Left colon (tissue), 2 donors: ENCODE measurements around the gene SMCHD1. TPM values are rescaled to one million over a fixed set of nuclear protein-coding genes. Genes with fewer than 3 reads are reported as not detected.
A peak's percentile ranks its signal among the peaks of the same experiment; 100 is the strongest.
"Not testable (repeated sequence)": the region's sequence is repeated elsewhere in the genome, so short reads cannot be mapped to it uniquely, and the experiment has no call there.

Experiments used
- ATAC-seq: fragments of 200-7000 bp; cut with Tn5 transposase; one replicate; pipeline ENCODE4 v1.9.1; 2020; ENCODE audit warnings: mild to moderate bottlenecking, moderate library complexity
- DNase-seq, 2 donors: peaks; one replicate each; pipeline ENCODE4 v3.0.0-alpha.2; 2020
- intact Hi-C, 2 donors: fragments of 100-400 bp; cut with DNase I in 1 of 2; cut with micrococcal nuclease in 1 of 2; formaldehyde crosslinking; loops; one replicate each; pipeline versions ENCODE4 v1.11.2 to v1.14.0; 2022; cut with DNase I, micrococcal nuclease
- total RNA-seq, 2 donors: library from RNA; stranded (reverse); fragmentation: NEBNext Ultra II Directional; extraction: Animal tissue kit (Norgen Biotek cat#: 25700); gene quantifications; one replicate each; pipeline ENCODE4 v1.2.1, GENCODE V29; 2021
- donor health status: DM: no; HTN: no; CAD: no.
- donor health status: DM: yes; HTN: yes; CAD: no.

The SMCHD1 gene
- total RNA-seq, 2 donors from 2014 or later = 46.5 to 62.0 TPM

- no peak for DNase-seq
- intact Hi-C loops = no loop called here
- no peak for ATAC-seq
Measured at GRCh38 chr18:2792395-2792794, 136.9 kb downstream of the SMCHD1 start.

- intact Hi-C loops = no loop called here
- ATAC-seq = no peak
- DNase-seq = no peak
Measured at GRCh38 chr18:2794159-2794558, 138.6 kb downstream of the SMCHD1 start.

- ATAC-seq = no peak
- intact Hi-C loops = no loop called here
- DNase-seq = no peak
Measured at GRCh38 chr18:2797951-2798350, 142.4 kb downstream of the SMCHD1 start.

GRCh38 chr18:2799369-2799768 is 143.8 kb downstream of the SMCHD1 start:
- ATAC-seq (peak; percentile 86), DNase-seq (no peak)
- intact Hi-C loops = no loop called here

- intact Hi-C loops = no loop called here
- DNase-seq (no peak), ATAC-seq (peak; percentile 21)
Measured at GRCh38 chr18:2805970-2806943, 150.7 kb downstream of the SMCHD1 start.

- intact Hi-C loops, DNase-seq: not testable (repeated sequence)
- ATAC-seq = peak; percentile 48
Measured at GRCh38 chr18:2808640-2809039, 153.1 kb downstream of the SMCHD1 start.

- ATAC-seq, DNase-seq, intact Hi-C loops: not testable (repeated sequence)
Measured at GRCh38 chr18:2809666-2810183, 154.2 kb downstream of the SMCHD1 start.

- intact Hi-C loops = no loop called here
- ATAC-seq (no peak), DNase-seq (no peak)
Measured at GRCh38 chr18:2811416-2811815, 155.9 kb downstream of the SMCHD1 start.

- DNase-seq (no peak), ATAC-seq (no peak)
- intact Hi-C loops = no loop called here
Measured at GRCh38 chr18:2814928-2815327, 159.4 kb downstream of the SMCHD1 start.

GRCh38 chr18:2818281-2818680 is 162.8 kb downstream of the SMCHD1 start:
- no peak for DNase-seq
- intact Hi-C loops = no loop called here
- no peak for ATAC-seq

GRCh38 chr18:2821695-2822094 is 166.2 kb downstream of the SMCHD1 start:
- DNase-seq = no peak
- peak; percentile 35 for ATAC-seq

GRCh38 chr18:2822213-2822921 is 166.8 kb downstream of the SMCHD1 start:
- intact Hi-C loops = no loop called here
- peak; percentile 77 for ATAC-seq
- no peak for DNase-seq

More at GRCh38 chr18:2821695-2822094, 166.2 kb downstream of the SMCHD1 start:
- intact Hi-C loops = no loop called here

- intact Hi-C loops = no loop called here
- no peak for ATAC-seq
- DNase-seq = no peak
Measured at GRCh38 chr18:2823202-2823601, 167.7 kb downstream of the SMCHD1 start.

- intact Hi-C loops = no loop called here
- no peak for ATAC-seq
Measured at GRCh38 chr18:2823966-2824365, 168.4 kb downstream of the SMCHD1 start.

GRCh38 chr18:2824865-2825264 is 169.3 kb downstream of the SMCHD1 start:
- intact Hi-C loops = no loop called here
- DNase-seq = no peak
- ATAC-seq = peak; percentile 81

More at GRCh38 chr18:2823966-2824365, 168.4 kb downstream of the SMCHD1 start:
- no peak for DNase-seq

GRCh38 chr18:2825613-2826175 is 170.2 kb downstream of the SMCHD1 start:
- intact Hi-C loops = no loop called here
- ATAC-seq = no peak
- DNase-seq = no peak

- DNase-seq = no peak
- intact Hi-C loops = no loop called here
- no peak for ATAC-seq
Measured at GRCh38 chr18:2826581-2826980, 171.1 kb downstream of the SMCHD1 start.

- intact Hi-C loops = no loop called here
- ATAC-seq (no peak), DNase-seq (no peak)
Measured at GRCh38 chr18:2827061-2827460, 171.5 kb downstream of the SMCHD1 start.

- intact Hi-C loops = not testable (repeated sequence)
Measured at GRCh38 chr18:2836118-2836517, 180.6 kb downstream of the SMCHD1 start.

More at GRCh38 chr18:2836118-2836517, 180.6 kb downstream of the SMCHD1 start:
- DNase-seq, ATAC-seq: not testable (repeated sequence)
